ENCODE measurements around the gene ANOS1. TPM values are rescaled to one million over a fixed set of nuclear protein-coding genes. Genes with fewer than 3 reads are reported as not detected.
"Not testable (repeated sequence)": the region's sequence is repeated elsewhere in the genome, so short reads cannot be mapped to it uniquely, and the experiment has no call there.

Gene ANOS1
- total RNA-seq, 1 donor from 2014 or later, result 4.5 TPM

GRCh38 chrX:8653956-8654355, 78.0 kb downstream of the ANOS1 start:
- ATAC-seq (ENCODE audit: poor library complexity) (no peak), DNase-seq (no peak)
- intact Hi-C loops (cut with DNase I), result no loop called here

DNA sequence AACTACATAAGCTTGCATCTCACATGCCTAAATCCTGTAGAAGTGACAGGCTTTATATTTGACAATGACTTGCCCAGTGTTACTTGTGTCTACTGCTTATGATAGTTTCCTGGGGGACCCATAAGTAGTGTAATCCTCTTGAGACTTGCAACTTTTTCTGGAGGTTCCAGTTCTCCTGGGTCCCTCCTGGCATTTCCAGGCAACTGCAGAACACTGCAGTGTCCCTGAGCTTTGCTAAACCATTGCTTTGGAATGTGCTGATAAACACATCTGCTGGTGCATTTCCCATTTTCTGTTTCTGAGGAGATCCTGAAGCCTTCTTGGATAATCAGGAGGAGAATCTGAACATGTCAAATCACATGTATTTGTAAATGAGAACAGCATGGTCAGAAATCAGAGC, 82.0 kb downstream of the ANOS1 start:
- DNase-seq (no peak), ATAC-seq (ENCODE audit: poor library complexity) (no peak)
- intact Hi-C loops (cut with DNase I), result no loop called here

DNA sequence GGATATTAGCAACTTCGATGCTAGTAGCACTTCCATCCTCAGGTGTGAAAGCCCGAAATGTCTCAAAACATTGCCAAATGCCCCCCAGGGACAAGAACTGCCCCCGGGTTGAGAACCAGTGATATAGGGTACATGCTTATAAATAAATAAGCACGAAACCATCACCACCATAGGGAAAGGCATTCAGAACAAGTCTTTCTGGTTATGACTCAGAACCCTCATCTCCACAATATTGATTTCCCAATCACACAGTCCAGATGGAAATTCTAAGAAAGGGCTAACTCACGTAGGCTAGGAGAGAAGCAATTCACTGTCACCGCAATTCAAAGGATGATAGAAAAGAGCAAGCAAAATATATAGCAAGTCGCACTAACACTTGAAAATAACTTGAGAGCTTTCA, 84.8 kb downstream of the ANOS1 start:
- no peak for DNase-seq

GRCh38 chrX:8639949-8640475, 91.9 kb downstream of the ANOS1 start:
- no peak for DNase-seq
- ATAC-seq (ENCODE audit: poor library complexity), result no peak
- intact Hi-C loops (cut with DNase I), result no loop called here

More for the DNA sequence above, 84.8 kb downstream of the ANOS1 start:
- ATAC-seq (ENCODE audit: poor library complexity), result no peak
- intact Hi-C loops (cut with DNase I), result no loop called here

DNA sequence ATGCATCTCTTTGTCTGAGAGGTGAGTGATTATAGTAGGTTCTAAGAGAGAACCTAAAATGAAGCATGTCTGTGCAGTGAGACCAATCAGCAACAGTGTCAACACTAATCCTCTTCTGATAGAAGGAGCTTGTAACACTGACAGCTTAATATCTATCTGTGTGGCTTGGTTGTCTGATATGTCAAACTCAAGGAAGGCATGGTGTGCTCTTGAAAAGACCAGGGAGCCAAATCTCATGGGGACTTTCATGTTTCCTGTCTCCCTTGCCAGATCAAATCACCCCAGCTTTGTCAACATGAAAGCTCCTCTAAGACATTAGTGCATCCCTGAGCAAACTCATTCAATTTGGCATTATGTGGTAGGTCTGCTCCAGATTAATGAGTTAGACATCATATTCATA, 95.4 kb downstream of the ANOS1 start:
- intact Hi-C loops (cut with DNase I), result no loop called here

GRCh38 chrX:8635812-8636211, 96.1 kb downstream of the ANOS1 start:
- no peak for DNase-seq
- intact Hi-C loops (cut with DNase I), result no loop called here
- ATAC-seq (ENCODE audit: poor library complexity), result no peak

More for the DNA sequence above, 95.4 kb downstream of the ANOS1 start:
- no peak for DNase-seq
- no peak for ATAC-seq (ENCODE audit: poor library complexity)

GRCh38 chrX:8632924-8633323, 99.0 kb downstream of the ANOS1 start:
- ATAC-seq (ENCODE audit: poor library complexity) (peak; percentile 36), DNase-seq (no peak)
- intact Hi-C loops (cut with DNase I), result no loop called here

DNA sequence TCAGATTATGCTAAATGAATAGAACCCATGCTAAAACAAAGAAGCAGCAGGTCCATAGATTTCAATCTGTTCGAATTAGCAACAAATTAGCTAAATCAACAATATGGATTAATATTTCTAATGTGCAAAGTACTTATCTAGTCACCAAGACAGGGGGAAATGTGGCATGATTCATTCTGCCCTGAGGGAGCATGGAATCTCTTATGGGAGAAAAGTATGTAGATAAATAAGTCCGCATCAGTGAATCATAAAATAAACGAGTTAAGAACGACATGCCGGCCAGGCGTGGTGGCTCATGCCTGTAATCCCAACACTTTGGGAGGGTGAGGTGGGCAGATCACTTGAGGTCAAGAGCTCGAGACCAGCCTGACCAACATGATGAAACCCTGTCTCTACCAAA, 102.1 kb downstream of the ANOS1 start:
- DNase-seq (no peak), ATAC-seq (ENCODE audit: poor library complexity) (no peak)
- intact Hi-C loops (cut with DNase I), result no loop called here

DNA sequence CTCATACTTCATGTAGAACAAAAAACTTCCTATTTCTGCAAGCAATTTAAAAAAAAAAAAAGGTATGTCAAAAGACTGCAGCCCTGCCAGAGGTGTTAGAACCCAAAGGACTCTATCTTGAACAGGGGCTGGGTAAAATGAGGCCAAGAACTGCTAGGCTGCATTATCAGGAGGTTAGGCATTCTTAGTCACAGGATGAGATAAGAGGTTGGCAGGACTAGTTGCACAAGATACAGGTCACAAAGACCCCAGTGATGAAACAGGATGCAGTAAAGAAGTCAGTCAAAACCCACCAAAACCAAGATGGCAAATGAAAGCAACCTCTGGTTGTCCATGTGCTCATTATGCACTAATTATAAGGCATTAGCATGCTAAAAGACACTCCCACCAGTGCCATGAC, 104.1 kb downstream of the ANOS1 start:
- no peak for DNase-seq
- intact Hi-C loops (cut with DNase I), result no loop called here
- no peak for ATAC-seq (ENCODE audit: poor library complexity)

DNA sequence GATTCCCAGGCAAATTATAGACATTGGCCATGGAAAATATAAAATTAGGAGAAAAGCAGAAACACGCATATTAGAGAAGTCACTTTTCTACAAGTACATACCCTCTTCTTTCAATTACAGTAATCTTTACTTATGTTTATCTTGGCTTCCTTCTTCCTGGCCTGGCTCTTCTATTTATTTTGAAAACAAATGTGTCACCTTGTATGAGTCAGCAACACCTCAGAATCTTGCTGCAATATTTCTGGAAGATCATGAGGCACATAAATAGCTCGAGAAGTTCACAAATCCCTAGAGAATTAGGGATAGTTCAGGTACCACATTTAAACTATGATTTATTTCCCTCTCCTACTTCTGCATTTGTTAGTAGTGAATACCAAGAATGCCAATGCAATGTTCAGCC, 124.6 kb downstream of the ANOS1 start:
- intact Hi-C loops (cut with DNase I), result no loop called here
- ATAC-seq (ENCODE audit: poor library complexity) (no peak), DNase-seq (no peak)

DNA sequence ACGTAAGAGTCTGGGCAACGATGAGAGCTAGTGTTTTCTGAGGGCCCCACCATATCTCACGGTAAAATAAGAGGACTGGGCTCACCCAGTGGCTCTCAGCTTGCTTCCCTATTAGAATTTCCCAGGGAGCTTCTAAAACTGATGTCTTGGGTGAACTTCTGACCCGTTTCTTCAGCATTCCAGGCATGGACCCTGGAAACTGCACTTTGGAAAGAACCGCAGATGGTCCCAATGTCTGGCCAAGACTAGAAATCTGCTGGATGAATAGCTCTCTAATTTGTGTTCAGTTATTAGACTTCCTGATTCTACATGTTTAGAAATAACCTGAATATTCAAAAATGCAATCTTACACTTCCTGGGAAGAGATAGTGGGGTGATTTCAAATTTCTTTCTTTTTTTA, 127.8 kb downstream of the ANOS1 start:
- DNase-seq, result no peak
- intact Hi-C loops (cut with DNase I), result no loop called here
- no peak for ATAC-seq (ENCODE audit: poor library complexity)

- DNase-seq (no peak), ATAC-seq (ENCODE audit: poor library complexity) (no peak)
- intact Hi-C loops (cut with DNase I), result no loop called here
Measured at GRCh38 chrX:8591501-8591900, 140.4 kb downstream of the ANOS1 start.

DNA sequence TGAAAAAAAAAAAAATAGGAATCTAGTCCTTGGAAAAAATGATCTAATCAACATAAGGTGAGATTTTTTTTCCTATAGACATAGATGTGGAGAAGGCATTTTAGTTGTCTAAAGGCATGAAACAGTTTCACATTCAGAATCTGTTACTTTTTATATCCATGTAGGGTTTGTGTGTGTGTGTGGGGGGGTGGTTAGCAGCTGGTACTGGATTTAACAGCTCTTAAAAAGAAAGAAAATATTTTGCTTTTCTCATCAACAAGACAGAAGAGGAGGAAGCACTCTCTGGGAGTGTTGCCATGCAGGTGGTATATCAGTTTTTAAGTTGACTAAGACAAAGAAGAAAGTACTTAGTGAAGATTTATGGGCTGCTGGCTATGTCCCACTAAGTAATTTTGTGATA, 145.0 kb downstream of the ANOS1 start:
- ATAC-seq (ENCODE audit: poor library complexity), result no peak
- intact Hi-C loops (cut with DNase I), result no loop called here
- DNase-seq, result no peak

- ATAC-seq (ENCODE audit: poor library complexity) (no peak), DNase-seq (no peak)
- intact Hi-C loops (cut with DNase I), result no loop called here
Measured at GRCh38 chrX:8579602-8580001, 152.3 kb downstream of the ANOS1 start.

DNA sequence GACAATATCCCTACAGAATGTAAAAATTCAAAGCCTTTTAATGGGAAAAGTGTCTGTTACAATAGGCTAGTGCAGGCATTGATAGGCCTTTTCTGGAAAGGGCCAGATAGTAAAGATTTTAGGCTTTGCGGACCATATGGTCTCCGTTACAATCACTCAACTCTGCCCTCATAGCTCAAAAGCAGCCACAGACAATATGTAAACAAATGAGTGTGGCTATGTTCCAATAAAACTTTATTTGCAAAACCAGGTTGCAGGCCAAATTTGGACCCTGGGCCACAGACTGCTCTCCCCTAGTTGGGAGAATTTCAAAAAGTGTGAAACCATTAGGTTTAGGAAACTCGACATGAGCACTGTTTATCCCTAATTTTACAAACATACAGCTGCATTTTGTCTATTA, 155.1 kb downstream of the ANOS1 start:
- intact Hi-C loops (cut with DNase I), result no loop called here
- no peak for DNase-seq
- ATAC-seq (ENCODE audit: poor library complexity), result no peak

DNA sequence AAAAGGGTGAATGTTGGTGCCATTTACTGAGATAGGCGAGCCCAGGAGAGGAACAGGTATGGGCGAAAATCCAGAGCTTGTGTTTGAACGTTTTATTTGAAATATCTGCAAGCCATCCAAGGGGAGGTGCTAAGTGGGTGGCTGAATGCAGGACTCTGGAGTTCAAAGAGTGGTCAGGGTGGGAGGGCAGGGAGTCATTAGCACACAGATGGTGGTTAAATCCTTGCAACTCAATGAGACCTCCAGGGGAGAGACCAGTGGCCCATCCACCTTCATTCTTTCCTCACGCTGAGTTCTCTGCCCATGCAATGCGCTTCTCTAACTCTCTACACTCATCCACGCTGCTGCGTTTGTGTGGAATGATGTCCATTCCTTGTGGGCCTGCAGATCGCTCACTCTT, 166.2 kb downstream of the ANOS1 start:
- intact Hi-C loops (cut with DNase I), result no loop called here
- ATAC-seq (ENCODE audit: poor library complexity) (no peak), DNase-seq (no peak)

- intact Hi-C loops (cut with DNase I), result no loop called here
- DNase-seq, result no peak
- no peak for ATAC-seq (ENCODE audit: poor library complexity)
Measured at GRCh38 chrX:8548446-8548845, 183.5 kb downstream of the ANOS1 start.

DNA sequence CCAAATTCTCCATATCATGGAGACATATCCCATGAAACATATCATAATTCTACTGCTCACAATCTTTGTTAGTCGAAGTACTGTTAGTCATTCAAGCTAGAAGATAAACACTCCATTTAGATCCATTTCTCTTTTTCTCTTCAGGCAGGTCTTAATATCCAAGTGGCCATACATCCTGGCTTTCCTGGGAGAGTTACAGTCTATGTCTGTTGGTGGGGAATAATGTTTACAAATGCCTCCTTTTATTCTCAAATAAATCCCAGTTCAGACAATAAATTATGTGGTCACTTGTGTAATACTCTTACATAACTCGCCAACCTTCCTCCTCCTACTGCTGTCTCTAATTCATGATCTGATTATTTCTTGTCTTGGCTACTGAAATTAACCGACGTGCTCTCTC, 185.2 kb downstream of the ANOS1 start:
- DNase-seq (no peak), ATAC-seq (ENCODE audit: poor library complexity) (no peak)
- intact Hi-C loops (cut with DNase I), result no loop called here

DNA sequence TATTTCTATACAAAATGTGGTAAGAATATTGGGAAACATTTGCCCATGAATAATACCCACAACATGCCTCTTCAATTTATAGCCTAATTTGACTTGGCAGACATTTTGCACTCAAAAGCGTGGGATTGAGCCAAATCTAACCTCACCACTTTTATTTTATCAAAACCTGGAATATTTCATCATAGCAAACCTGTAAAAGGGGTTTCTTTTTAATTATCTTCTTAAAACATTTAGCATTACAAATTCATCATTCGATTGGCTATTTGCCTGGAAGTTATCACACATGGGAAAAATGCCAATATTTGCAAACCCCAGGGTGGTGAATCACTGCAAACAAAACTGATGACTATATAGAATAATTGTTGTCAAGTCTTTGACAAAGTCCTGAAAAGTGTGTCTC, 211.1 kb downstream of the ANOS1 start:
- intact Hi-C loops (cut with DNase I), result no loop called here
- DNase-seq, result no peak
- no peak for ATAC-seq (ENCODE audit: poor library complexity)

DNA sequence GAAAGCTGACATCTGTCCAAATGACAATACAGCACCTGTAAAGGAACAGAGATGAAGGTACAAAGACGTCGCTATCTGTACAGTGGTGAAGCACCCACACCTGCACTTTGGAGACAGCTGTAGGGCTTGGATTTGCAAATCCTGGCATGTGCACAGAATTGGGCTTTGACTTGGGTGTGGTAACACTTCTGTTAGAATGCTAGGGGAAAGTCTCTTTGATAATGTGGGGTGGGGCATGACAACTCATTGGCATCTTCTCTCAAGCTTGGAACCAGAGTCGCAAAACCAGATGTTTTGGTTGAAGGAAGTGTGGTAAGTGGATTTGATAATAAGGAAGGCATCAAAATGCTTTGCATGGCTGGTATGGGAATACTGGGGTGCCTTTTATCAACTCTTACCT, 211.8 kb downstream of the ANOS1 start:
- intact Hi-C loops (cut with DNase I), result no loop called here
- DNase-seq (no peak), ATAC-seq (ENCODE audit: poor library complexity) (no peak)

GRCh38 chrX:8504451-8504850, 227.5 kb downstream of the ANOS1 start:
- ATAC-seq (ENCODE audit: poor library complexity) (no peak), DNase-seq (no peak)
- intact Hi-C loops (cut with DNase I), result no loop called here

DNA sequence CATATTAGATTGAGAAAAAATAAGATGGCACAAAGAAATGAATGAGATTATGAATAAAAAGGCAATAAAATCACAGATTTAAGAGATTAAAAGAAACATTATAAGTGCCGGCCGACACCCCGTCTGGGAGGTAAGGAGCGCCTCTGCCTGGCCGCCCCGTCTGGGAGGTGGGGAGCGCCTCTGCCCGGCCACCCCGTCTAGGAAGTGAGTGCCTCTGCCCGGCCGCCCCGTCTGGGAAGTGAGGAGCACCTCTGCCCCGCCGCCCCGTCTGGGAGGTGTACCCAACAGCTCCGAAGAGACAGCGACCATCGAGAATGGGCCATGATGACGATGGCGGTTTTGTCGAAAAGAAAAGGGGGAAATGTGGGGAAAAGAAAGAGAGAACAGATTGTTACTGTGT, 229.8 kb downstream of the ANOS1 start:
- DNase-seq; ATAC-seq (ENCODE audit: poor library complexity); intact Hi-C loops (cut with DNase I): not testable (repeated sequence)
